HG03064 (cell line): ENCODE measurements around the gene HELZ.
"Not testable (repeated sequence)": the region's sequence is repeated elsewhere in the genome, so short reads cannot be mapped to it uniquely, and the experiment has no call there.

Experiments used
- ATAC-seq: cut with Tn5 transposase; IDR thresholded peaks from one replicate; pipeline ENCODE4 v1.9.1; 2021; ENCODE audit warnings: low read depth; ENCODE audit not compliant: unreplicated experiment

Gene HELZ

GRCh38 chr17:67054011-67054591 is 190.9 kb downstream of the HELZ start:
- ATAC-seq = no peak

- ATAC-seq = no peak
These were observed 191.5 kb downstream of the HELZ start for GRCh38 chr17:67053438-67054000.

- no peak for ATAC-seq
These were observed 192.1 kb downstream of the HELZ start for GRCh38 chr17:67052720-67053437.

- ATAC-seq = no peak
These were observed 193.2 kb downstream of the HELZ start for GRCh38 chr17:67051837-67052236.

GRCh38 chr17:67051155-67051538 is 193.8 kb downstream of the HELZ start:
- ATAC-seq = no peak

- ATAC-seq = no peak
These were observed 194.4 kb downstream of the HELZ start for GRCh38 chr17:67050471-67051154.

- ATAC-seq = no peak
These were observed 194.9 kb downstream of the HELZ start for GRCh38 chr17:67050066-67050465.

GRCh38 chr17:67049025-67049739 is 195.8 kb downstream of the HELZ start:
- ATAC-seq = no peak

- no peak for ATAC-seq
These were observed 197.6 kb downstream of the HELZ start for GRCh38 chr17:67047382-67047781.

GRCh38 chr17:67046398-67046797 is 198.6 kb downstream of the HELZ start:
- no peak for ATAC-seq

- no peak for ATAC-seq
These were observed 200.1 kb downstream of the HELZ start for GRCh38 chr17:67044940-67045339.

- ATAC-seq = no peak
These were observed 200.8 kb downstream of the HELZ start, which contains the start of gene CACNG1 for GRCh38 chr17:67044016-67044772. Gene CACNG1, plus strand, starts transcription at chr17:67044554. Its CDS starts 107 bp downstream, at chr17:67044661.

GRCh38 chr17:67043283-67043682 is 201.7 kb downstream of the HELZ start:
- no peak for ATAC-seq

GRCh38 chr17:67041941-67042899 is 202.8 kb downstream of the HELZ start:
- no peak for ATAC-seq

- no peak for ATAC-seq
These were observed 203.5 kb downstream of the HELZ start for GRCh38 chr17:67041531-67041930.

GRCh38 chr17:67041119-67041518 is 203.9 kb downstream of the HELZ start:
- ATAC-seq = not testable (repeated sequence)

GRCh38 chr17:67040652-67041051 is 204.3 kb downstream of the HELZ start:
- no peak for ATAC-seq

- ATAC-seq = no peak
These were observed 206.1 kb downstream of the HELZ start for GRCh38 chr17:67038861-67039365.
